OCI-LY1 (cell line): Measurements from ENCODE around the gene IFT74.

Source experiments
- CTCF ChIP-seq: fragments of 200-600 bp; sonication (generic), shearing (Covaris generic); IDR thresholded peaks from 2 replicates; pipeline ENCODE4 v1.5.1; 2017; ENCODE audit warnings: mild to moderate bottlenecking, antibody characterized with exemption, low read length, moderate library complexity, mixed read lengths
- EZH2 ChIP-seq: fragments of 200-600 bp; sonication (generic), shearing (Covaris generic); IDR thresholded peaks from 2 replicates; pipeline ENCODE4 v1.8.0; 2017; ENCODE audit warnings: borderline replicate concordance, mixed run types, mild to moderate bottlenecking, antibody characterized with exemption, low read length, moderate library complexity, mixed read lengths

GRCh38 chr9:26973989-26974388, 17.8 kb downstream of the IFT74 start:
- TF ChIP-seq EZH2 (no peak), CTCF (no peak)
